ENCODE data around the gene SLC35D2. TPM values are rescaled to one million over a fixed set of nuclear protein-coding genes. Genes with fewer than 3 reads are reported as not detected.

Gene SLC35D2
- total RNA-seq, 1 experiment from 2014 or later: 32.5 TPM

DNA sequence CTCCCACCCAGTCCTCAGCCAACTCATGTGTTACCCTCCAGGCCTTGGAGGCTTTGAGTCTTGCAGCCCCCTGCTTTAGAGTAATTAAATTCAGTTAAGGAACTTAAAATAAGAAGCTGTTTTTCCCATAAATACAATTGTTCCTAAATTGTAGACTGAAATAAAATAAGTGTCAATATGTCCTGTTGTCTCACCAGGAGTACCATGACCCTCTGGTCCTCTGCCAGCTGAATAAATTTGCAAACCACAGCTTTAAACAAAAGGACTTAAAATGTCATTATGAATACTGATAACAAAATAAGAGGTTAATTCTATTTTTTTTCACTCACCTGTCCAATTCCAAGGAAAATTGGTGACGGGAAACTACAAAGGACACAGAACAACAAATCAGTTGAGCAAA, 15.6 kb downstream of the SLC35D2 start:
- no peaks in the 10 kb centered on the region for H3K9me3 ChIP-seq (ENCODE audit: control insufficient read depth in 1 of 2, insufficient read depth in 1 of 2, low read depth in 1 of 2, low read length in 2 of 2)
- DNase-seq (ENCODE audit: low read depth, low spot score) (no peak), ATAC-seq (no peak)
- peaks cover 0 to 2% of the 10 kb centered on the region in 2 experiments; a peak in 2 of 4 replicates for H3K4me1 ChIP-seq (ENCODE audit: control insufficient read depth in 1 of 2, insufficient read depth in 2 of 2, low read length in 2 of 2)
- H3K4me2 ChIP-seq (ENCODE audit: low read length): no peak overlapping the region
- no peak overlapping the region for H3K27ac ChIP-seq (ENCODE audit: low read depth, low read length)
- BruUV-seq (replicated peaks): no TSS peak
- peaks cover 14% of the 10 kb centered on the region; the same call in 1 of the 2 replicates for H3K79me2 ChIP-seq (ENCODE audit: insufficient read depth, low read length)
- H4K20me1 ChIP-seq (ENCODE audit: insufficient read depth): no peaks in the 10 kb centered on the region
- RAD21 ChIA-PET (ENCODE audit: low non-redundant PET in 1 of 2, low total read pairs in 2 of 2, uncharacterized antibody in 2 of 2, unreplicated experiment in 2 of 2): no interaction called here
- no peak overlapping the region for H3K4me3 ChIP-seq (replicated peaks in 1 of 2; ENCODE audit: low read depth in 1 of 2, low read length in 2 of 2)
- H3K9me2 ChIP-seq (ENCODE audit: insufficient read depth): no peaks in the 10 kb centered on the region
- peaks cover 0 to 11% of the 10 kb centered on the region in 2 experiments; a peak in 1 of 4 replicates for H3K36me3 ChIP-seq (ENCODE audit: control insufficient read depth in 1 of 2, insufficient read depth in 2 of 2, low read length in 2 of 2)
- intact Hi-C loops (cut with micrococcal nuclease): no loop called here
- no peak overlapping the region for H3K9ac ChIP-seq (ENCODE audit: low read length)
- POLR2A ChIA-PET: no interaction called here
- CTCF ChIA-PET: no interaction called here
- TF ChIP-seq JUND (IDR thresholded peaks at IDR 0.05) (no peak), CBX3 (IDR thresholded peaks at IDR 0.05; ENCODE audit: low read depth) (no peak), SP1 (IDR thresholded peaks at IDR 0.05; ENCODE audit: low read depth) (no peak), POLR2A (IDR thresholded peaks at IDR 0.05; ENCODE audit: borderline replicate concordance, extremely low read depth, insufficient read depth, insufficient read length) (no peak), ZFX (IDR thresholded peaks at IDR 0.05) (no peak), ZNF274 (IDR thresholded peaks at IDR 0.05; ENCODE audit: low read depth, low read length) (no peak), FOSL1 (IDR thresholded peaks at IDR 0.05; ENCODE audit: low read depth) (no peak), RAD21 (IDR thresholded peaks at IDR 0.05; ENCODE audit: low read depth) (no peak), POLR2AphosphoS5 (IDR thresholded peaks at IDR 0.05; ENCODE audit: low read depth, low read length) (no peak)
- TF ChIP-seq, protein P1, sequence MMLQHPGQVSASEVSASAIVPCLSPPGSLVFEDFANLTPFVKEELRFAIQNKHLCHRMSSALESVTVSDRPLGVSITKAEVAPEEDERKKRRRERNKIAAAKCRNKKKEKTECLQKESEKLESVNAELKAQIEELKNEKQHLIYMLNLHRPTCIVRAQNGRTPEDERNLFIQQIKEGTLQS (IDR thresholded peaks at IDR 0.05): no peak
- TF ChIP-seq, protein P2, sequence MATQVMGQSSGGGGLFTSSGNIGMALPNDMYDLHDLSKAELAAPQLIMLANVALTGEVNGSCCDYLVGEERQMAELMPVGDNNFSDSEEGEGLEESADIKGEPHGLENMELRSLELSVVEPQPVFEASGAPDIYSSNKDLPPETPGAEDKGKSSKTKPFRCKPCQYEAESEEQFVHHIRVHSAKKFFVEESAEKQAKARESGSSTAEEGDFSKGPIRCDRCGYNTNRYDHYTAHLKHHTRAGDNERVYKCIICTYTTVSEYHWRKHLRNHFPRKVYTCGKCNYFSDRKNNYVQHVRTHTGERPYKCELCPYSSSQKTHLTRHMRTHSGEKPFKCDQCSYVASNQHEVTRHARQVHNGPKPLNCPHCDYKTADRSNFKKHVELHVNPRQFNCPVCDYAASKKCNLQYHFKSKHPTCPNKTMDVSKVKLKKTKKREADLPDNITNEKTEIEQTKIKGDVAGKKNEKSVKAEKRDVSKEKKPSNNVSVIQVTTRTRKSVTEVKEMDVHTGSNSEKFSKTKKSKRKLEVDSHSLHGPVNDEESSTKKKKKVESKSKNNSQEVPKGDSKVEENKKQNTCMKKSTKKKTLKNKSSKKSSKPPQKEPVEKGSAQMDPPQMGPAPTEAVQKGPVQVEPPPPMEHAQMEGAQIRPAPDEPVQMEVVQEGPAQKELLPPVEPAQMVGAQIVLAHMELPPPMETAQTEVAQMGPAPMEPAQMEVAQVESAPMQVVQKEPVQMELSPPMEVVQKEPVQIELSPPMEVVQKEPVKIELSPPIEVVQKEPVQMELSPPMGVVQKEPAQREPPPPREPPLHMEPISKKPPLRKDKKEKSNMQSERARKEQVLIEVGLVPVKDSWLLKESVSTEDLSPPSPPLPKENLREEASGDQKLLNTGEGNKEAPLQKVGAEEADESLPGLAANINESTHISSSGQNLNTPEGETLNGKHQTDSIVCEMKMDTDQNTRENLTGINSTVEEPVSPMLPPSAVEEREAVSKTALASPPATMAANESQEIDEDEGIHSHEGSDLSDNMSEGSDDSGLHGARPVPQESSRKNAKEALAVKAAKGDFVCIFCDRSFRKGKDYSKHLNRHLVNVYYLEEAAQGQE (IDR thresholded peaks at IDR 0.05; ENCODE audit: low read depth): no peak
- TF ChIP-seq, protein P3, sequence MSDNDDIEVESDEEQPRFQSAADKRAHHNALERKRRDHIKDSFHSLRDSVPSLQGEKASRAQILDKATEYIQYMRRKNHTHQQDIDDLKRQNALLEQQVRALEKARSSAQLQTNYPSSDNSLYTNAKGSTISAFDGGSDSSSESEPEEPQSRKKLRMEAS (IDR thresholded peaks at IDR 0.05): no peak
- no peak overlapping the region for H2AFZ ChIP-seq (ENCODE audit: low read depth, low read length, poor library complexity, severe bottlenecking)
- H3K27me3 ChIP-seq (ENCODE audit: insufficient read depth, low read length): no peaks in the 10 kb centered on the region
